EL (cell line): ENCODE results near the gene JPH2.
"Not testable (repeated sequence)": the region's sequence is repeated elsewhere in the genome, so short reads cannot be mapped to it uniquely, and the experiment has no call there.

Experiments used
- DNase-seq: peaks from one replicate; pipeline ENCODE4 v3.0.0-alpha.2; 2016

Gene JPH2

GRCh38 chr20:44187054-44187771 lies at the start of gene JPH2:
Gene JPH2, minus strand, starts transcription at chr20:44187188. Its CDS starts 483 bp downstream, at chr20:44186705.
- DNase-seq = peak; percentile 99

- DNase-seq = no peak
These were observed 48.7 kb upstream of the JPH2 start for GRCh38 chr20:44235702-44236101.

GRCh38 chr20:44234566-44235317 lies 47.8 kb upstream of the JPH2 start:
- no peak for DNase-seq

- no peak for DNase-seq
These were observed 46.5 kb upstream of the JPH2 start for GRCh38 chr20:44233436-44234016.

- DNase-seq = not testable (repeated sequence)
These were observed 45.5 kb upstream of the JPH2 start for GRCh38 chr20:44232469-44232856.

GRCh38 chr20:44231713-44232468 lies 44.9 kb upstream of the JPH2 start:
- no peak for DNase-seq

GRCh38 chr20:44231193-44231592 lies 44.2 kb upstream of the JPH2 start:
- DNase-seq = no peak

GRCh38 chr20:44228465-44229258 lies 41.7 kb upstream of the JPH2 start:
- DNase-seq = no peak

GRCh38 chr20:44224637-44225036 lies 37.6 kb upstream of the JPH2 start:
- no peak for DNase-seq

- no peak for DNase-seq
These were observed 36.7 kb upstream of the JPH2 start for GRCh38 chr20:44223721-44224120.

GRCh38 chr20:44222633-44223368 lies 35.8 kb upstream of the JPH2 start:
- DNase-seq = no peak

- DNase-seq = no peak
These were observed 35.0 kb upstream of the JPH2 start for GRCh38 chr20:44222027-44222426.

- no peak for DNase-seq
These were observed 34.5 kb upstream of the JPH2 start for GRCh38 chr20:44221368-44221954.

GRCh38 chr20:44219791-44220190 lies 32.8 kb upstream of the JPH2 start:
- DNase-seq = no peak

GRCh38 chr20:44219170-44219730 lies 32.3 kb upstream of the JPH2 start:
- DNase-seq = no peak

GRCh38 chr20:44218446-44218845 lies 31.5 kb upstream of the JPH2 start:
- DNase-seq = no peak

GRCh38 chr20:44217342-44218092 lies 30.5 kb upstream of the JPH2 start:
- DNase-seq = peak; percentile 69

- DNase-seq = peak; percentile 68
These were observed 28.1 kb upstream of the JPH2 start for GRCh38 chr20:44215125-44215524.

- DNase-seq = no peak
These were observed 25.8 kb upstream of the JPH2 start for GRCh38 chr20:44212792-44213191.
